Endodermal cell (in vitro differentiated cells): ENCODE data around the gene MRPL20. TPM values are rescaled to one million over a fixed set of nuclear protein-coding genes. Genes with fewer than 3 reads are reported as not detected.

ENCODE experiments used
- DNase-seq: peaks from one replicate; pipeline ENCODE4 v3.0.0-alpha.2; 2017
- H3K27ac ChIP-seq: 2 replicates; pipeline ENCODE4 v1.5.1; 2013; ENCODE audit warnings: mild to moderate bottlenecking, low read depth, low read length, moderate library complexity
- H3K27me3 ChIP-seq: 2 replicates; pipeline ENCODE4 v1.6.1; 2013; ENCODE audit warnings: mild to moderate bottlenecking, low read length, moderate library complexity; ENCODE audit not compliant: insufficient read depth, control insufficient read depth, poor library complexity, severe bottlenecking
- H3K36me3 ChIP-seq: 2 replicates; pipeline ENCODE4 v1.7.0; 2013; ENCODE audit warnings: mild to moderate bottlenecking, low read length, moderate library complexity; ENCODE audit not compliant: control insufficient read depth, insufficient read depth
- H3K4me1 ChIP-seq: one replicate; pipeline ENCODE4 v1.7.0; 2013; ENCODE audit warnings: low read length; ENCODE audit not compliant: control insufficient read depth, insufficient read depth
- H3K4me3 ChIP-seq: 2 replicates; pipeline ENCODE4 v1.5.1; 2013; ENCODE audit warnings: mild to moderate bottlenecking, low read length, moderate library complexity
- H3K9ac ChIP-seq: 2 replicates; pipeline ENCODE4 v1.6.1; 2013; ENCODE audit warnings: mild to moderate bottlenecking, low read length, moderate library complexity; ENCODE audit not compliant: poor library complexity, severe bottlenecking; ENCODE audit errors: extremely low read depth
- H3K9me3 ChIP-seq: 2 replicates; pipeline ENCODE4 v1.6.1; 2013; ENCODE audit warnings: mild to moderate bottlenecking, low read length, moderate library complexity; ENCODE audit not compliant: control insufficient read depth
- H3K27ac Mint-ChIP-seq: 2 replicates; pipeline ENCODE4 v1.8.0; 2020; ENCODE audit warnings: mixed read lengths
- H3K27me3 Mint-ChIP-seq: 2 replicates; pipeline ENCODE4 v1.8.0; 2021; ENCODE audit warnings: mild to moderate bottlenecking, mixed read lengths; ENCODE audit not compliant: insufficient read depth
- H3K36me3 Mint-ChIP-seq: 2 replicates; pipeline ENCODE4 v1.8.0; 2020; ENCODE audit warnings: low read depth, mixed read lengths
- H3K4me1 Mint-ChIP-seq: 2 replicates; pipeline ENCODE4 v1.8.0; 2020; ENCODE audit warnings: mixed read lengths
- H3K4me3 Mint-ChIP-seq: 2 replicates; pipeline ENCODE4 v1.8.0; 2020; ENCODE audit warnings: mild to moderate bottlenecking, moderate library complexity, mixed read lengths
- H3K9me3 Mint-ChIP-seq: 2 replicates; pipeline ENCODE4 v1.8.0; 2020; ENCODE audit warnings: mild to moderate bottlenecking, mixed read lengths
- WGBS, 2 experiments: methylation state at CpG; one replicate each; pipeline versions ENCODE4 v1.1.5 to v1.1.7; 2013; ENCODE audit warnings: missing lambda C conversion rate in 2 of 2, mixed read lengths in 1 of 2; ENCODE audit not compliant: insufficient coverage in 1 of 2, insufficient read length in 1 of 2; 5-methylcytosine and 5-hydroxymethylcytosine counted together
- total RNA-seq, 2 donors: library from RNA; stranded (reverse); fragmentation: NEBNext Ultra II Directional in 1 of 2; extraction: Animal tissue kit (Norgen Biotek cat#: 25700) in 1 of 2; gene quantifications; 2 replicates in 1 of 2; 3 replicates in 1 of 2; pipeline ENCODE4 v1.2.1, GENCODE V29; 2021
- TF ChIP-seq, protein P1 (sequence below): fragments of 200-600 bp; sonication (generic); conservative IDR thresholded peaks from 2 replicates; pipeline ENCODE4 v1.5.0; 2021; ENCODE audit warnings: antibody characterized with exemption, mild to moderate bottlenecking

MRPL20 gene
- total RNA-seq, 2 donors from 2014 or later = 109 to 129 TPM

DNA sequence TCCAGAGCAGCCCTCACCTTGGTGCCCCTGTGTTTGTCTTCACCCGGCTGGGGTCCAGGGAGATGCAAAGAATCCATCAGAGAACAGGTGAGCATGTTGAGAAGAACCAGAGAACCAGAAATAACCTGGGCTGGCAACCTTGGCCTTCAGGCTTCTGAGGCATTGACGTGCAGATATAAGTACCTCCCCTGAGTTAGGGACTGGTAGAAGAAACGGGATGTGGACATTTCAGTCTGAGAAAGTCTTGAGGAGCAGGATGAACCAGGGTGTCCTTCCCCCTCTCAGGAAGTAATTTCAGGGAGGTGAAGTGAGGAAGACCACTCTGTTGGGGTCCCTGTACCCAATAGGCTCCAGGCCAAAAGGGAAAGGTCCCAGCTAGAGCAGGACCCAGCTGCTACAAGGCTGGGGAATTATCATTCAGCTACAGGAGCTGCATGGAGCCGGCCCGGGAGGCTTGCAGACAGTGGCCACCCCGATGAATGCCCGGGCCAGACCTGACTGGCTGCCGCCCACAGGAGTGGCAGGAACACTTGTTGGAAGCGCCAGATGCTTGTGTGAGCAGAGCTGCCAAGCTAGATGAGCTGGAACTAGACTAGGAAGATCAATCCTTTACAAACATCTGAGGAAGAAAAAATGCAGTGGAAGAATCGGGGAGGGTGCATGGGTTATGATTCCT is 30.4 kb downstream of the MRPL20 start:
- WGBS, 2 experiments = 91 to 99% methylated on average over 9 to 10 of the region's 10 CpGs
- H3K36me3 Mint-ChIP-seq = peaks cover 10% of the 10 kb centered on the region
- H3K27ac ChIP-seq = no peak overlapping the region
- DNase-seq = no peak
- no peaks in the 10 kb centered on the region for H3K4me1 ChIP-seq
- no peaks in the 10 kb centered on the region for H3K9me3 Mint-ChIP-seq
- no peaks in the 10 kb centered on the region for H3K27me3 Mint-ChIP-seq
- no peak overlapping the region for H3K9ac ChIP-seq
- TF ChIP-seq, protein P1, sequence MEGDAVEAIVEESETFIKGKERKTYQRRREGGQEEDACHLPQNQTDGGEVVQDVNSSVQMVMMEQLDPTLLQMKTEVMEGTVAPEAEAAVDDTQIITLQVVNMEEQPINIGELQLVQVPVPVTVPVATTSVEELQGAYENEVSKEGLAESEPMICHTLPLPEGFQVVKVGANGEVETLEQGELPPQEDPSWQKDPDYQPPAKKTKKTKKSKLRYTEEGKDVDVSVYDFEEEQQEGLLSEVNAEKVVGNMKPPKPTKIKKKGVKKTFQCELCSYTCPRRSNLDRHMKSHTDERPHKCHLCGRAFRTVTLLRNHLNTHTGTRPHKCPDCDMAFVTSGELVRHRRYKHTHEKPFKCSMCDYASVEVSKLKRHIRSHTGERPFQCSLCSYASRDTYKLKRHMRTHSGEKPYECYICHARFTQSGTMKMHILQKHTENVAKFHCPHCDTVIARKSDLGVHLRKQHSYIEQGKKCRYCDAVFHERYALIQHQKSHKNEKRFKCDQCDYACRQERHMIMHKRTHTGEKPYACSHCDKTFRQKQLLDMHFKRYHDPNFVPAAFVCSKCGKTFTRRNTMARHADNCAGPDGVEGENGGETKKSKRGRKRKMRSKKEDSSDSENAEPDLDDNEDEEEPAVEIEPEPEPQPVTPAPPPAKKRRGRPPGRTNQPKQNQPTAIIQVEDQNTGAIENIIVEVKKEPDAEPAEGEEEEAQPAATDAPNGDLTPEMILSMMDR = no peak
- no peak overlapping the region for H3K27ac Mint-ChIP-seq
- H3K36me3 ChIP-seq = peaks cover 7% of the 10 kb centered on the region
- peaks cover 4% of the 10 kb centered on the region for H3K4me1 Mint-ChIP-seq
- no peaks in the 10 kb centered on the region for H3K27me3 ChIP-seq
- no peaks in the 10 kb centered on the region for H3K9me3 ChIP-seq
- no peak overlapping the region for H3K4me3 ChIP-seq
- H3K4me3 Mint-ChIP-seq = peak overlapping the region; percentile 76

DNA sequence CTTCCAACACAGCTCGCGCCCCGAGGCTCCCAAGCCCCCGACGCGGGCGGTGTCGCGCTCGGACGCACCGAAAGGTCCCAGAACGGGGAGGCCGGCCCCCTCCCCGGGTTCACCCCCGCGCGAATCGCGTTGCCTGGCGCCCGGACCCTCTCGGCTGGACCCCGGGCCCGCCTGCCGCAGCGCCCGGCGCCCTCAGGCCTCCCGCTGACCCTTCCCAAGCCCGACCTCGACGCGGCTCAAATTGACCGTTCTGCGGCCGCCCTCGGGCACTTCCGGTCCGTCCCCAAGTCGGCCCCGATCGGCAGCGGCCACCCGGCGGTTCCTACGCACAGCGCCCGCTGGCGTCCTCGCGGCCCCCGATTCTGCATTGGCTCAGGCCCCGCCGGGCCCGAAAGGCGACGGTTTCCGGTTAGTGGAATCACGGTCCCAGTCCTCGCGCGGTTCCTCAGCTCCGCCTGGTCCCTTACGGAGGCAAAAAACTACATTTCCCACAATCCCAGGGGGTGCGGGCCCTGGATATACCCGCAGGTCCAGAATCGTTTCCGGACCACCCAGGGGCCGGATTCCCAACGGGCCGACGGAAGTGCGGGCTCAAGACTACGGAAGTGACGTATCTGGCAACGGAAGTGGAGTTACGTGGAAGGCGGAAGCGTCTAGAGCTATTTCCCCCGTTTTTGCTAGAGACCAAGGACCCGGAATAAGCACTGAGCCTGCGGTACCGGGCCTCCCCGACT is 32.0 kb downstream of the MRPL20 start, which contains the start of gene AURKAIP1:
AURKAIP1 (minus strand) TSS at position 279 of the 734 bp plus-strand sequence. CDS start 451 bp downstream, outside the sequence.
- peaks cover 8% of the 10 kb centered on the region for H3K36me3 Mint-ChIP-seq
- peak within 1 kb of the TSS; percentile 86 for H3K4me3 ChIP-seq
- peak within 1 kb of the TSS; percentile 76 for H3K4me3 Mint-ChIP-seq
- H3K9ac ChIP-seq = peak within 1 kb of the TSS; percentile 85
- WGBS, 2 experiments = 0% methylated on average over 50 to 85 of the region's 85 CpGs
- H3K27ac ChIP-seq = peak within 1 kb of the TSS; percentile 72
- TF ChIP-seq, protein P1 = peak; percentile 48
- peak within 1 kb of the TSS; percentile 96 for H3K27ac Mint-ChIP-seq
- peaks cover 4% of the 10 kb centered on the region for H3K4me1 Mint-ChIP-seq
- H3K4me1 ChIP-seq = no peaks in the 10 kb centered on the region
- H3K36me3 ChIP-seq = peaks cover 12% of the 10 kb centered on the region
- H3K9me3 ChIP-seq = no peaks in the 10 kb centered on the region
- no peaks in the 10 kb centered on the region for H3K27me3 Mint-ChIP-seq
- H3K9me3 Mint-ChIP-seq = no peaks in the 10 kb centered on the region
- no peaks in the 10 kb centered on the region for H3K27me3 ChIP-seq
- DNase-seq = peak; percentile 99

DNA sequence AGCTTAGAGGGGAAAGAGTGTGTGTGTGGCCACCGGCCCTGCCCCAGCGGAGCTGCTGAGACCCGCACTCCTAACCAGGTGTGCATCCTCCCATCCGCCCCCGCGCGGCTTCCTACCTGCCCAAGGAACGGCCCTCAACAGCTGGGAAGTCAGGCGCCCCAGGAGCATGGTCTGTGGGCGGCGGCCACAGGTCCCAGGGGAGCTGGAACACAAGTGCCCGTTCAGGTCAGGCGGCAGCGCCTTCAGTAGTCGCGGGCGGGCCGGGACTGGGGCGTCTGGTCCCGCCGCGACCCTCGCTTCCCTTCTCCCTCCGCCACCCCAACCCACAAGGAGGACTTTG is 32.5 kb downstream of the MRPL20 start:
- Histone ChIP-seq H3K27ac (peak overlapping the region; percentile 72), H3K4me3 (peak overlapping the region; percentile 86), H3K4me1 (no peaks in the 10 kb centered on the region), H3K9ac (peak overlapping the region; percentile 85), H3K36me3 (peaks cover 12% of the 10 kb centered on the region), H3K9me3 (no peaks in the 10 kb centered on the region), H3K27me3 (no peaks in the 10 kb centered on the region)
- Mint-ChIP-seq H3K27ac (peak overlapping the region; percentile 80), H3K4me3 (peak overlapping the region; percentile 76), H3K27me3 (no peaks in the 10 kb centered on the region), H3K9me3 (no peaks in the 10 kb centered on the region), H3K4me1 (peaks cover 4% of the 10 kb centered on the region), H3K36me3 (peaks cover 8% of the 10 kb centered on the region)
- WGBS, 2 experiments = 1% methylated on average over 14 to 24 of the region's 24 CpGs
- TF ChIP-seq, protein P1 = no peak
- DNase-seq = peak; percentile 55
